HG03064 (cell line): ENCODE results near the gene DDX39A.

Experiments used
- ATAC-seq: cut with Tn5 transposase; IDR thresholded peaks from one replicate; pipeline ENCODE4 v1.9.1; 2021; ENCODE audit warnings: low read depth; ENCODE audit not compliant: unreplicated experiment

Gene DDX39A

GRCh38 chr19:14435320-14436050, 16.3 kb upstream of the DDX39A start:
- no peak for ATAC-seq

DNA sequence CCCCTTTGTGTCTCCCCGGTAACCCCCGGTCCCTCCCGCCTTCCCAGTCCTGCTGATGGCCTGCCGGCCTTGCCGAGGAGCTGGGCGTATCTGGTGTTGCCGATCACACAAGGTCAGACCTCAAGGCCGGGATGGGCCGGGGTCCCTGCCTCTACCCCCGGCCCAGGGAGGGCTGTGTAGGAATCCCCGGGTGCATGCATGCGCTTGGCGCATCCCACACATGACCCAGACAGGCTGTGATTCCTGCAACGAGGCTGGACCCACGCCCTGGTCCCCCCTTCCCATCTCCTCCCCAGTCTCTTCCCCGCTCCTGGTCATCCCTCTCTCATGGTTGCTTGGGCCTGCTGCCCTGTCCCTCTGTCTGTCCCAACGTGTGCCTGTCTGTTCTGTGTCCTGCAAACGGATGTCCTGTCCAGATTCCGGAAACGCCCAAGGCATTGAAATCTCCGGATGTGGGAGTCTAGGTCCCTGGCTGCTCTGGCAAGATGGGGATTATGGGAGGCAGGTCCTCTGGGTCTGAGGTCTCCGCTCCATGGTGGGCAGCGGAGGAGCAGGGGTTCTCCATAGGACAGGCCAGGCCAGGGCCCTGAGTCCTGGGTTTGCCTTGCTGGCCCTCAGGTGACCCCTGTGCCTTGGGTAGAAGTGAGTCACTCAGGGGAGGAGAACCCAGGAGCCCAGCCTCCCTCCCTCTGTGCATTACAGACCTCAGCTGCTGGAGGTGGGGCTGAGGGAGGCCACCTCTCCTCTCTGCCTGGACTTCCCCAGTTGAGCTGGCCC, 15.6 kb upstream of the DDX39A start:
- ATAC-seq: no peak

- ATAC-seq: no peak
Measured at GRCh38 chr19:14433554-14434501, 14.7 kb upstream of the DDX39A start.

GRCh38 chr19:14432791-14433553, 13.8 kb upstream of the DDX39A start, which contains the start of gene PKN1:
Gene PKN1, plus strand, starts transcription at chr19:14433306. Its CDS starts 216 bp downstream, at chr19:14433522.
- ATAC-seq: no peak

- no peak for ATAC-seq
Measured at GRCh38 chr19:14430712-14431111, 11.6 kb upstream of the DDX39A start.

DNA sequence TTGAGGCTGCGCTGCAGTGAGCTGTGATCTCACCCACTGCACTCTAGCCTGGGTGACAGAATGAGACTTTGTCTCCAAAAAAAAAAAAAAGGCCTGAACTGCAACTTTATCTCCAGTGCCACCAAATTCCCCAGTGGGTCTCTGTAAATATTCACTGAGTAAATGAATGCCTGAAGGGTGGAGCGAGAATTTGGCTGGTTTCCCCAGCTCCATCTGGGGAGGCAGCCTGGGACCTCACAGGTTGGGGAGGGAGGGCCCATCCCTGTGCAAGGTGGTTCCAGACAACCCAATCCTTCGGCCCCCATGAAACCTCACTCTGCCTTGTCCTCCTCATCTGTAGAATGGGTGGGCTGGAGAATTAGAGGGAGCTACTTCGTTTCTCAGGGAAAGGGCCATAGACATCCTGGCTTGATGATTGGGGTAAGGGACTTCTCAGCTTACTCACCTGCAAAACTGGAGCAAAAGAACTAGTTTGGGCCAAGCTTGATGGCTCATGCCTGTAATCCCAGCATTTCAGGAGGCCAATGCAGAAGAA, 9.8 kb upstream of the DDX39A start:
- ATAC-seq: no peak

DNA sequence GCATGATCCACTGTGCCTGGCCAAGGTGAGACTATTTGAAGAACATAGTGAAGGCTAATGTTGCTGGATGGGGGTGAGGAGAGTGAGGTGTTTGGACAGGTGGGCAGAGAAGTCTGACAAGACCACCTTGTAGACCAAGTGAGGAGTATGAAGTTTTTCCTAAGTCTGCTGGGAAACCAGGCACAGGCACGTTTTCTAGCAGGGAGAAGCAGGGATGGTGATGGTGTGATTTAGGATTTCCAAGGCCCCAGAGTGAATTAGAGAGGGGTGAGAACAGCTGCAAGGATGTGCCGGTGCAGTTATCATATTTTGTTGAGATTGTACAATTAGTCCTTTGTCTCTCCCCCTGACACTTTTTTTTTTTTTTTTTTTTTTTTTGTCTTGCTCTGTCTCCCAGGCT, 8.3 kb upstream of the DDX39A start:
- no peak for ATAC-seq

GRCh38 chr19:14425696-14426138, 6.6 kb upstream of the DDX39A start:
- no peak for ATAC-seq

GRCh38 chr19:14418856-14419105, 360 bp downstream of the DDX39A start:
- peak; percentile 26 for ATAC-seq

GRCh38 chr19:14416817-14417231, 2.3 kb downstream of the DDX39A start:
- no peak for ATAC-seq

DNA sequence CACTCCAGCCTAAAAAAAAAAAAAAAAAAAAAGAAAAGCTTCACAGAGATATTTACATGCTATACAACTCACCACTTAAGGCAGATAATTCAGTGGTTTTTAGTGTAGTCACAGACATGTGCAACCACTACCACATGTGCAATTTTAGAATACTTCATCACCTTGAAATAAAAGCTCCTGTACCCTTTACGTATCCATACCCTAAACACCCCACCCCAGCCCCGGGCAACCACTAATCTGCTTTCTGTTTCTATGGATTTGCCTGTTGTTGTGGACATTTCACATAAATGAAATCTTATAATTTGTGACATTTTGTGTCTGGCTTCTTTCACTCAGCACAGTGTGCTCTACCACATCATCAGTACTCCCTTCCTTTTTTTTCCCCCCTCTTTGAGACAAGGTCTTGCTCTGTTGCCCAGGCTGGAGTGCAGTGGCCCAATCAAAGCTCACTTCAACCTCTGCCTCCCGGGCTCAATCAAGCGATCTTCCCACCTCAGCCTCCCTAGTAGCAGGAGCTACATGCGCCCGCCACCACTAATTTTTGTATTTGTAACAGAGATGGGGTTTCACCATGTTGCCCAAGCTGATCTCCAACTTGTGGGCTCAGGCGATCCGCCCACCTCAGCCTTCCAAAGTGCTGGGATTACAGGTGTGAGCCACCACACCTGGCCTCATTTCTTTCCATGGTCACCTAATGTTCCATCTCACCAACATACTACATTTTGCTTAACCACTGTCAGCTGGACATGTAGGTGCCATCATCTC, 4.0 kb downstream of the DDX39A start:
- no peak for ATAC-seq

DNA sequence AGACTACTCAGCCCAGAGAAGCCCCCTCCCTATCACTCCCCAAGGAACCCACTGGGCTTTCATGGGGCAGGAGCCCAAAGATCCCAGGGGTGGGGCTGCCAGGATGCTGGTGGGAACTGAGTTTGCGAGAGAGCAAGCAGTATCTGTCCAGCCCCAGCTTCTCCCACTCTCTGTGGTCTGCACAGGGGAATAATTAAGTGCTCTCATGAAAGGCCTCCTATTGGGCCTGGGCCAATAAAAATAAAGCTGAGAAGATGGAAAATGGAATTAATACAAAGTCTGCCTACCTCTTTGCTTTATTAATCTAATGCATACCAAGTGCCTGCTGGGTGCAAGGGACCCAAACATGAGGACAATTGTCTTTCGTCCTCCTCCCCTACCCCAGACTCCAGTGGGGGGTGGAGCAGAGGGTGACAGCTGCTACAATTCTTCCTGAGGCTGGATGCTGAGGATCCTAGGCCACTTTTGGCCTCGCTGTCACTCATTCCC, 5.4 kb downstream of the DDX39A start:
- no peak for ATAC-seq

- ATAC-seq: no peak
Measured at GRCh38 chr19:14412996-14413692, 6.0 kb downstream of the DDX39A start.

DNA sequence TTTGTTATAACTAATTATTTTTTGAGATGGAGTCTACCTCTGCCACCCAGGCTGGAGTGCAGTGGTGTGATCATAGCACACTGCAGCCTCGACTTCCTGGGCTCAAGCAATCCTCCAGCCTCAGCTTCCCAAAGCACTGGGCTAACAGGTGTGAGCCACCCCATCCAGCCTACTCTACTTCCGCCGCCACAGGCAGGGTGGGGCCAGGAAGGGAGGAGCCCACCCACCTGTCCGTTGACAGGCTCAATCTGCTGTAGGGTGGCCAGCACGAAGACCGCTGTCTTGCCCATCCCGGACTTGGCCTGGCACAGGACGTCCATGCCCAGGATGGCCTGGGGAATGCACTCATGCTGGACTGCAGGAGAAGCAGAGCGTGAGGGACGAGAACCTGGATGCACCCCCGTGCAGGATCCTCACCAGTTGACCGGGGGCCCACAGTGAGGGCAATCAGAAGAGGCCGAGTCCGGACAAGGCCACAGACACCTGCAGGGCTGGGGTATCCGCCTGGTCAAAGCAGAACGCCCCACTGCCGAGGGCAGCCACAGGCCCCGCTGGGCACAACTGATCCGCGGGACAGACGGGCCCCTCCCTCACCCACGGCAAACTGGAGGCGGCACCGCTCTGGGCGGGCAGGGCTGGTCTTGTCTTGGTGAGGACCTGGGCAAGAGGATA, 6.7 kb downstream of the DDX39A start:
- no peak for ATAC-seq

- ATAC-seq: no peak
Measured at GRCh38 chr19:14411938-14412245, 7.2 kb downstream of the DDX39A start.

- ATAC-seq: no peak
Measured at GRCh38 chr19:14411161-14411937, 7.8 kb downstream of the DDX39A start.
